DMS79 (cell line): ENCODE measurements around the gene EMX1.

Experiments used
- DNase-seq: peaks from one replicate; lab custom pipeline; 2025; lab: John Stamatoyannopoulos, UW

EMX1 gene

DNA sequence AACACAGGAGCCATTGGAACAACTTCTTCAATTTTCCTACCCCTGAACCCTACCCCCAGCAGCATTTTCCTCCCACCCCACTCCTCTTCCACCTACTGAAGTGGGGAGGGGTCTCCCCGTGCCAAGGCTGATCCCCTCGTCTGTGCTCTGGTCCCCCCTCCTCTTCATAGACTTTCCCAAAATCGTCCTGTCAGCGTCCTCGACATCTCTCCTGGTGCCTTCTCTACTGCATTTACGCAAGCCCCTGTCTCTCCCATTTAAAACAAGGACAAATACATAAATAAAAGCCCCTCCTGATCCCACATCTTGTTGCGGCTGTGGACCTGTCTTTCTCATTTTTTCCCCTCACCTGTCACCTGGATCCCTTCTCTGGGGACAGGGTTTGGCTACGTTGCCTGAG is 42.2 kb downstream of the EMX1 start:
- DNase-seq, result no peak

GRCh38 chr2:72959995-72960981 is 43.0 kb downstream of the EMX1 start:
- DNase-seq, result no peak

DNA sequence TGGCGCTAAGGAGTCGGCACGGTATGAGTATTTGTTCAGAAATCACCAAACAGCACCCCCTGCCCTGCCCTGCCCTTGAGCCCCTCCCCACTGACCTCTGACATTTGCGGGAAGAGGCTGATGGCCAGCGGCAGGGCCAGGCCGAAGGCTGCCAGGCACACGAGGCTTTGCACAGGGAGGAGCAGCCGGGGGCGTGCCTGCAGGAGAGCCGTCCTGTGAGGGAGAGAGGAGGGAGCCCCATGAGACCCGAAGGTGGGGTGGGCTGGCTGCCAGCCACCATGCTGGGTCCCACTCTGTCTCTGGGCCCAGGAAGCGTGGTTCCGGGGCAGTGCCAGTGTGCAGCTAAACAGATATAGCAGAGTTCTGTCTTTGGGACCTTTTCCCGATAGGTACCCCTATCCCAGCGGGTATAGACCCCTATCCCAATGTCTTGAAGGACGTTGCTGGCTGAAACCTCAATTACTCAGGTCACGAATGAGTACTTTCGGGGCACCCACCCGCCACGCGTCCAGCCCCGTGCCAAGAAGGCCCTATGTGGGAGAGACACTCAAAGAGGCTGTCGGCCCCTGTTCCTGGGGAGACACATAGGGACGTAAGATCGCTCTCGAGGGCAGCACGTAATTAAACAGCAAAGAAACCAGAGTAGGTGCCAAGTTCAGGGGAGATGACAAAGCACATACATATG is 43.9 kb downstream of the EMX1 start:
- no peak for DNase-seq

- DNase-seq, result no peak
These were observed 44.6 kb downstream of the EMX1 start for GRCh38 chr2:72961853-72962468.

DNA sequence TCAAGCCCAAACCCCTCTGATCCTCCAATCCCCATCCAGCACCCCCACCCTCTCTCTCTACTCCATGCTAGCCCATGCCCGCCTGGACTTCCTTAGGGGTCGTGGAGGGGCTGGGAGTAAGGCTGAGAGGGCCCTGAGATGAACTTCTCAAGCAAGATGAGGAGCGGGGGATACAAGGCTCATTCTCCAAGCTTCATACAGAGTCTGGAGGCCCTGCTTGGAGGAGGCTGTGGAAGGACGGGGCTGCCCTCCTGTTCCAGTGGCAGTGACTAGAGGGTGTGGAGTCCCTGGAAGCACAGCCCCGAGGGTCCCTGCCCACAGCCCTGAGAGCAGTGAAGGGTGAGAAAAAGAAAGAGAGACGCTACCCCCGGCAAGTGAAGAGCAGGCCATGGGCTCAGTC is 45.6 kb downstream of the EMX1 start:
- no peak for DNase-seq

DNA sequence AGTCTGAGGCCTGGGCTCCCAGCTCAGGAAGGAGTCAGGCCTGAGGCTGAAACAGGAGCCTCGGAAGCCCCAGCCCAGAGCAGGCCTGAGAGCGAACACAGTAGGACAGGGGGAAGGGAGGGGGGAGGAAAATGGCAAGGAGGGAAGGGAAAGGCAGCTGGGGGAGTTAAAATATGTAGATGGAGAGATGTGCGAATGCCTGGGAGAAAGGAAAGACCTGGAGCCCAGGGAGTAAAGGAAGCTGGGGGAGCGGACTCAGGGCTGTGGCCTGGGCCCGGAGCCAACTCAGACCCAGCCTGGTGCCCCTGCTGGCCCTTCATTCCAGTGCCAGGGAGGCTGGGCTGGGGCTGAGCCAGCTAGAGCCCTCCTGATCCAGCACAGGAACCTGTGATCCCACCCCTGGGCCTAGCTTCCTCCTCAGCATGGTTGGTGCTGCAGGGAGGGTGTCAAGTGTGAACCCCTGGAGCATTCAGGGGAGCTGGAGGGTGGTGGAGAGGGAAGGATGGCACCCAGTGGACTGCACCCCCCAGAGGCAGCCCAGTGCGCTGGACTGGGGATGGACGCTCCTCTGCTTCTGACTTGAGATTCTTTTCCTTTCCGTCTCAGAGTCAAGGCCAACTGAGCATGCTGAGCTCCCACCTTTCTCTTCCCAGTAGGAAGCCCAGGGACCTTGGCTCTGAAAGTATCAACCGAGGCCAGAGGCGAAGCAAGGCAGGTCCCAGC is 46.3 kb downstream of the EMX1 start:
- no peak for DNase-seq

DNA sequence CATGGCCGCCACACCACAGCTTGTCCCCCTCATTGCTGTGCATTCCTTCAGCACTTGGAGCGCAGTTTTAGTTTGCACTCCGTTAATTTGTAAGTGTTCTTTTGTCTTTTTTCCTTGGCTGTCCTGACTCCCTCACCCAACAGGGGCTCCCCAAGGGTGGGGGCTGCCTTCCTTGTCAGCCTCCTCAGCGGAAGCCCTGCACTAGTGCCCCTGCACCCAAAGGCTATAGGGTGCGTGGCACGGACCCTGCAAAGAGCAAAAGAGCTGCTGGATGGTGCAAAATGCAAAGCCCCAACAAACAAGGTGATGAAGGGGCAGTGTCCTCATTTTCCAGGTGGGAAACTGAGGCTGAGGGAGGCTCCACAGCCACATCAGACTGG is 46.8 kb downstream of the EMX1 start:
- DNase-seq, result no peak

- DNase-seq, result no peak
These were observed 47.7 kb downstream of the EMX1 start for GRCh38 chr2:72965016-72965415.

DNA sequence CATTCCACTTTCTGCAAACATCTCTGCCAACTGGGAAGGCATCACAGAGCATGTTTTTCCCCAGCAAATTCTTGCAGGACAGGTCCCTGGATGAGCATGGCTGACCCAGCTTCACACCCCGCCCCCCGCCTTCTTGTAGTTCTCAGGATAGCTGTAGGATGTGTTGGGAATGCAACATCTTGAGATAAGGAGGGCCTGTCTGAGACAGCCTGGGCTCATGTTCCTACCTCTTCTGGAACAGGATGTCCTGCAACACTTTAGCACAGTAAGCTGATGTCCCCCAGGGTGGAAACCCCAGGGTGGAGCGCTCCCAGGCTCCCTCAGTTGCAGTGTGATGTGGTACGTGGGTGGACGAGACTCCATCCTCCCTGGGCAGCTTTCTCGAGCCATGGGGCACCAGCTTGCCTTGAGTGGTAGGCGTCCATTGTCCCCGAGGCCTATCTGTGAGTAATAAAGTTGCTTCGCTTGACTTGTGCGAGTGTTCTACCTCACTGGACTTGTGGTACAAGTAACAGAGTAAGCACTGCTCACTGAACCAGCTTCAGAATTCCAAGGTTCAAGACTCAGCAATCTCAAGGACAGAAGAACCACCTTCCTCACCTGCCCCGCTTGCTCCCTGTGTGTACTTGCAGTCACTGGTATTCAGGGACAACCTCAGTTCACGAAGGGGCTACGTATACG is 48.6 kb downstream of the EMX1 start:
- no peak for DNase-seq

GRCh38 chr2:72968286-72968685 is 51.0 kb downstream of the EMX1 start:
- DNase-seq, result no peak

DNA sequence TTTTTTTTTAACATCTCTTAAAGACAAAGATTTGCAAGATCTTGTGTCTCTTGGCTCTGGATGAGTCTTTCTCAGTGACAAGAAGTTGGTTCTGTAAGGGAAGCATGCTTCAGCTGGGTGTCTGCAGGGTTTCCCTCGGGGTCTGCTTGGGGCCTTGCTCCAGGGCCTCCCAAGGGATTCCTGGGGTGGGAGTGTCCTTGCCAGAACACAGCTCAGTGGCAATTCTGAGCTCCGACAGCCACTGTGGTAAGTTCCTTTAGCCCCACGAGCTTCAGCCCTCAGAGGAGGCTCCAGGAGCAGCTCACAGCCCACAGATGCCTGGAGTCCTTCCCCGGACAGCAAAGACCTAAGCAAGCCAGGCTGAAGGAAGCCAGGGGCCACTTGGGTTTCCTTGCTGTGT is 52.4 kb downstream of the EMX1 start:
- no peak for DNase-seq

- no peak for DNase-seq
These were observed 53.7 kb downstream of the EMX1 start for GRCh38 chr2:72971036-72971435.

DNA sequence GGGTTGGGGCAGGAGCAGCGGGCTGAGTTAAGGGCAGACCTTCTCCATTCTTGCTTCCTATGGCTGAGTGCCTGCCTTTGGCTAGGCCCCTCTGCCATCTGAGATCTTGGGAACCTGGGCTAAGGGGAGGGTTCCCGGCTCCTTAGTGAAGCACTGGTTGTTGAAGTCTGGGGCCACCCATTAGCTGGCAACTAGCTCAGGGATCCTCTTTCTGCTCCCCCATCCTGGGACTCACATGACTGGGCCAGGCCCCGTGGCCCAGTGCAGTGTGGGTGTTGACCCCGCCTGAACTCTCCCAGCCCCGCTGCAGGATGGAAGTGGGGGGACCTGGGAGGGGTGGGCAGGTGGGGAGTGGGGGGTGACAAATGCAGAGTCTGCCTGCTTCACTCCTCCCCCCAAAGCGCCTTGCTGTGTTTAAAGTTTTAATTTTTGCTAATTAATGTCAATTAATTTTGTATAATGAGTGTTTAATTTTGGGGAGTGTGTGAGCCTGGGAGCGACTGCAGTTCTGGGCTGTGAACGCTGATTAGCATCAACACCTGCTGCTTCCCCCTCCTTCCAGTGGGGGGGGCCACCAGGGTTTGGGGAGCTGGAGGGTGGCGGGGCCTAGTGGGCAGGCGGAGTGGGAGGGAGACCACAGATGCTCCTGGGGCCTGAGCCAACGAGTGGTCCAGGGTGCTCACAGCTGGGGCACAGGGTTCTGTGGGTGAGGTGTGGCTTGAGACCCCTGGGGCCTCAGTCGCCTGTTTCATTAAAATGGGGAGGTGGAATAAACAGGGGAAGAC is 55.2 kb downstream of the EMX1 start:
- no peak for DNase-seq

DNA sequence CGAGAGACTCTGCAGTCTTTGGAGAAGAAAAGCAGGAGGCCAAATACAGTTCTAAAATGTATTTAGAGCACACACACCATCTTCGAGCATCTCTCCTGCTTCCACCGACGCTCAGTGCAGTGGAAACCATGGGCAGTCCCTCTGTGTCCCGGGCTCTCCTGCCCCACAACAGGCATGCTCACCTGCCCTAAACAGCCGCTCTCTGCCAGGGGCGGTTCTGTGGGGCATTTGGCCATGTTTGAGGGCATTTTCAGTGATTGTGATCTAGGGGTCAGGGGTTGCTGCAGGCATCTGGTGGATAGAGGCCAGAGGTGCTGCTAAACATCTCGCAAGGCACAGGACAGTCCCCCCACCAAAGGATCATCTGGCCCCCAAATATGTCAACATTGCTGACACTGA is 55.8 kb downstream of the EMX1 start:
- DNase-seq, result no peak

GRCh38 chr2:72973566-72974435 is 56.5 kb downstream of the EMX1 start:
- no peak for DNase-seq

GRCh38 chr2:72974436-72974754 is 57.1 kb downstream of the EMX1 start:
- DNase-seq, result no peak

GRCh38 chr2:72975017-72975416 is 57.7 kb downstream of the EMX1 start:
- no peak for DNase-seq

GRCh38 chr2:72979896-72980295 is 62.6 kb downstream of the EMX1 start:
- DNase-seq, result no peak

DNA sequence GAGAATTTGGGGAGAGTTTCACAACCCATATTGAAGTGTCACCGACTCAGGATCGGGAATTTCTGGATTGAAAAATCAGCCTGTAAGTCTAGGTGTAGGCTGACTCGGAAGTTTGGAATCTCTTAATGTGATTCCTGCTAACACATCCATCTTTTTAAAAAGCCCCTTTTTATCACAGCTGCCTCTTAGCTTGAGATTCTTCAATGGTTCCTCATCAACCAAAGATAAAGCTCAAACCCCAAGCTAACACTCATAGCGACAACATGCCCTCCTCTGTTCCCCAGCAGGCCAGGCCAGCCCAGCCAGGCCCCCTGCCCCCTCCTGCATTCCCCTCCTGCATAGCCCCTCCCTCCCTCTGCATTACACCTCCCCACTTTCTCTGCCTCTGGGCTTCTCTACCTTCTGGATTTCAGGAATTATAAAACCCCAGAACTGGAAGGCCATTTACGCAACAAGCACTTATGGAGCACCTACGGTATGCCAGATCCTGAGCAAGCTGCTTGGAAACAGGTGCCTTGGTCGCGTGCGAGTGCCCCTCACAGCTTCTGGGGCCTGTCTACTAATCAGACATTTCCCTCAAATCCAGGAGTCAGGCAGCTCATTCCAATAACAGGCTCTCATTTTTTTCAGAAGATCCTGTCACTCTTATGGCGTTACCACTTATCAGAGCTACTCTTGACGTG is 63.4 kb downstream of the EMX1 start:
- no peak for DNase-seq
